Hypothalamus (tissue), 51 donors: Measurements from ENCODE around the gene GJD4.

Experiments used
- DNase-seq, 51 donors: peaks; one replicate each; lab custom pipeline; 2025; lab: John Stamatoyannopoulos, UW

Gene GJD4

DNA sequence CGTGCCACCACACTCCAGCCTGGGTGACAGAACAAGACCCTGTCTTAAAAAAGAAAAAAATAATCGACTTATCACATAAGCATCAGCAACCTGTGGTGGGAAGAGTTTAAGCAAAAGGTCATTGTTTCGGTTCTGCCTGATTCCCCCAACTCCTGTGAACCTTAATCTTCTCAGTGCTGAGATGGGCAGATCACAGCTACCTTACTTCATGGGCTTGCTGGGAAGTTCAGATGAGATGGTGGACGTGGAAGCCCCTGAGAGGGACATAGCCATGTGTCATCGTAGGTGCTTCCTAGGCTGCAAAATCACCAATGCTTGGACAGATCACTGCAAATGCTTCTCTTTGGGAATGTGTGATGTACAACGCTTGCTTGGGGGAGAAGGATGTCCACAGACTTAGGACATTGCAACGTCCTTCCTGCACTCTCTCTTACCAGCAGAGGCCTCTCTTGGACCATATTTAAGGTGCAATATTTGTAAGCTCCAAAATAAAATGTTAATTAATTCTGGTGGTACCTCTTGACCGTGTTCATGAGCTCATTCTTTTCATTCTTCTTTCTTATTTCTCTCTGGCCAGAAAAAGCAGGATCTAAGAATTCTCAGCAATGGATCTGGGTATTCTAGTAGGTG is 8.6 kb downstream of the GJD4 start:
- DNase-seq: no peak

DNA sequence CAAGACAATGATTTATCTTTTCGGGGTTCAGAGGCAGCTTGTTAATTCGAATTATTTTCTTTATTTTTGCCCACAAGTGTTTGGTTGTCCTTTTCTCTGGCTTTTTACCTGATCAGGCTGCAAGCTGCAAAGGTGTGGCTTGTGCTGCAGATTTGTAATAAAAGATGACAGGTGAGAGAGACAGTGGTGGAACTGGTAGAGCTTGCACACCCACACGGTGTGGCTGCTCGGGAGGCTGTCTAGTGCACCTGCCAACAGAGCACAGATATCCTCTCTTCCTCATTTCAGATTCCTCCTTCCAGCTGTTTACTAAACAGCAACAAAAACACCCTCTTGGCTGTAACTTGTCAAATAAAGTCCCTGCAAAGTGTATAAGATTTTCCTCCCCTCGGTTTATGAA is 9.2 kb downstream of the GJD4 start:
- DNase-seq: no peak

DNA sequence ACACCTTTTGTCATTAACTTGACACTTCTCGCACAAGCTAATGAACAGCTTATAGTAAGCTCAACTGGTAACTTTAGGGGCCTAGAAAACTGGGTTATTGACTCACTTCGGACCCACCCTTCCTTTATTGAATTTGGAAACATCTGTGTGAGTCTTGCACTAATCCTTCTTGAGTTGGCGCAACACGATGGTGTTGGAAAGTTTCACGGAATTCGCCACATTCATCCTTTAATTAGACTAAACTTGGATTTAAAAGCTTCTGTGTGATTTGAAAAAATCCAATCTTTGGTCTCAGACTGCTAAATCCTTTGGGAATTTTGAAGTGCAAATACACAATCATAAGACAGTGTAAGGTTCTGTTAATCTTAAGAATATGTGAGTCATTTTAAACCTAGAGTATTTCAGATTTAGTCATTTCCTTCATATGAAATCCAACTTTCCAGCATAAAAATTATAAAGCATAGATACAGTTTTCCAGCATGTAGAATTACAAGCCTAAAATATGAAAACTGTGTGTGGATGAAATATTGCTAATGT is 21.9 kb downstream of the GJD4 start:
- DNase-seq: no peak

DNA sequence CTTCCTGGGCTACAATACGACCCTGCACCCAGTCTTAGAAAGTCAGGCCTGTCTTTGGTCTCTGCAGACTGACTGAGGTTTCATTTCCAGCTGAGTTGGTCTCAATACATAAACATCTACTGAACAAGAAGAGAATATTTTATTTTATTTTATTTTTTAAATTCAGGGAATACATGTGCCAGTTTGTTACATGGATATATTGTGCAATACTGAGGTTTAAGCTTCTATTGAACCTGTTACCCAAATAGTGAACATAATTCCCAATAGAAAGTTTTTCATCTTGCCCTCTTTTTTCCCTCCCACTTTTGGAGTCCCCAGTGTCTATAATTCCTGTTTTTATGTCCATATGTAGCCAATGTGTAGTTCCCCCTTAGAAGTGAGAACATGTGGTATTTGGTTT is 26.3 kb downstream of the GJD4 start:
- no peak for DNase-seq

DNA sequence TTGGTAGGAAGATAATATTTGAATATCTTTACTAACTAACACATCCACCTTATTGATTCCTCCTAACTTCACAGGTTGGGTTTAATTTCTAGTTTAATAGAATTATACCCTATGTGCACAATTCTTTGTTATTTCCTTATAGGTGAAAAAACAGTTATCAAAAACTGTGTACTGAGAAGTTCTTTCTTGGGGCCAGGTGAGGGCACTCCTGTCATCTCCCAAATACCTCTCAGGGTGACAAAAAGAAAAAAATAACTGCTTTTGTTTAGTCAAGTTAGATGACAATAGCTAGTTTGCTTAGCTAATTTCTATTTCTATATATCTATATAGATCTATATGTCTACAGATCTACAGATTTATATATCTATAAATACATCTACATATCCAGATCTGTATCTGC is 26.9 kb downstream of the GJD4 start:
- no peak for DNase-seq

DNA sequence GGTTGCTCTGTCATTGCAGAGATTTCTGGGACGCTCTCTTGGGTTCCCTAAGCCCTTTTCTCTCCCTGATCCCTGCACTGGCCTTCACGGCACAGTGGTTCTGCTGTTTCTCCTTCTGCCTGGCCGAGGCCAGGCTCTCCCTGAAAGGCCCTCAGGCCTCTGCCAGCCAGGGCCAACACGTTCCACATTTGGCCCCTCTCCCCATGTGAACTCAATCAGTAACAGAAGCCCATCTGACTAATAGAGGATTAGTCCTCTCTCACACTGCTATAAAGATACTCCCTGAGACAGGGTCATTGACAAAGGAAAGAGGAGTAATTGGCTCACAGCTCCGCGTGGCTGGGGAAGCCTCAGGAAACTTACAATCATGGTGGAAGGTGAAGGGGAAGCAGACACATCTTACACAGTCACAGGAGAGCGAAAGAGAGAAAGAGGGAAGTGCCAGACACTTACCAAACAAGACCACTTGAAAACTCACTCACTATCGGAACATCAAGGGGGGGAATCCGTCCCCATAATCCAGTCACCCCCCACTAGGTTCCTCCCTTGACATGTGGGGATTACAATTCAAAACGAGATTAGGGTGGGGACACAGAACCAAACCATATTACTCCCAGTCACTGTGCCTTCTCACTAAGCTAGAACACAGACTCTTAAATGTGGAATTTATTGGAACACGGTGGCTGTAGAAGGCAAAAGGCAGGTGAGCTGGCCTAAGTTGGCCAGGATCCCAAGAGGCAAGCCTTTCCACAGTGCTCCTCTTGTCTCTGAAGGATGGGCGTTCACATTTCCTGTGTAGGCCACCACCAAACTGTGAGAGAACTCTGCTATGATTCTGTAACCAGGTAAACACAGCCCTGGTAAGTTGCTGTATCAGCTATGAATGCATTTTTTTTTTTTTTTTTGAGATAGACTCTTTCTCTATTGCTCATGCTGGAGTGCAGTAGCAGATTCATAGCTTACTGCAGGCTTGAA is 28.2 kb downstream of the GJD4 start:
- DNase-seq: no peak

DNA sequence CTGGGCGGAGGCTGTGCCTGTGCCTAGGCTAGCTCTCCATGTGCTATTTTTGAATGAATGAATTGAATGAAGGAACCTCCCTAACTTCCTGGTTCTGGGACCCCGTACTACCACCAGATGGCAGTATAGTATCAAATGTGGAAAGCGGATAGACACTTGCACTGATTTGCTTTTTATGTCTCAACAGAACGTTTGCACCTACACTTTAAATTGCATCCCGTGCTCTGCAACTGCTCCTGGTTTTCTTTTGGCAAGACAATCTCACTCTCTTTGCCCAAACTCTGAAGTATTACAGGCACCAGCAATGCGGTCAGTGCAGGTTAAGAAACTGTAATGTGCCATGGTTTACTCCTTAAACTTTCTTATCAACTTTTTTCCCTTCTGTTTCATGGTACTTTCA is 30.4 kb downstream of the GJD4 start:
- DNase-seq: peak in 22 of 51 donors; percentile 2 to 78 (median 22)

DNA sequence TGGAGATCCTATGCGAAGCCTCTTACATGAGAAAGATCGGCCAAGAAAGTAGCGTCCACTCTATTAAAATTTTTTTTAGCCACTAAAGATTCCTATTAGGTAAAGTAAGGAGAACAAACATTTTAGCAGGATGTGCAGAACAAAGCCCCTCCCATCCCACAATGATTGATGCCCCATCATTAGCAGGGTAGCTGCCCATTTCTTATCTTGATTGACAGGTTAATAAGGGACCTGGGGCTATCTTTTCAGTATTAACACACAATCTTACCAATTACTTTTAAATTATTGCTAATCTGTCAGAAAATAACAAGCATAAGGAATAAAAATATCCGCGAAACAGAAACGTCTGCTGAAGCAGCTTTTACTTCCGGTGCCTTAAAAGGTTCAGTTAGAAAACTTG is 31.8 kb downstream of the GJD4 start:
- no peak for DNase-seq

DNA sequence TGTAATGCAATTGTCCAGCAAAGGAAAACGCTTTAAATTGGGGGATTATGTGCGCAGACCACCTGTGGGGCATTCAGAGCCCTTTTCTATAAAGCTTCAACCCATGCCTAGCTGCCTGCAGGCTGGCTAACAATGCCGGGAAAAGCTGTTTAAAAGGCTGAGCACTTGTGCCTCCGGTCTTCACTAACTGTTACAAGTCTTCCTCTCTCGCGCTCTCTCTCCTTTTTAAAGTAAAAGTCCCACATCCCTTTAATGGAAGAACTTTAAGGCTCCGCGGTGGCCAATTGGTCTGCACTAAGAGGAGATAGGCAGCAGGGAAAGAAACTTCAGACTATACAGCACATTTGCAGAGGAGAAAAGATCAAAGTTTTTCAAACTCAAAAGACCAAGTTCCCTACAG is 32.3 kb downstream of the GJD4 start:
- DNase-seq: no peak

DNA sequence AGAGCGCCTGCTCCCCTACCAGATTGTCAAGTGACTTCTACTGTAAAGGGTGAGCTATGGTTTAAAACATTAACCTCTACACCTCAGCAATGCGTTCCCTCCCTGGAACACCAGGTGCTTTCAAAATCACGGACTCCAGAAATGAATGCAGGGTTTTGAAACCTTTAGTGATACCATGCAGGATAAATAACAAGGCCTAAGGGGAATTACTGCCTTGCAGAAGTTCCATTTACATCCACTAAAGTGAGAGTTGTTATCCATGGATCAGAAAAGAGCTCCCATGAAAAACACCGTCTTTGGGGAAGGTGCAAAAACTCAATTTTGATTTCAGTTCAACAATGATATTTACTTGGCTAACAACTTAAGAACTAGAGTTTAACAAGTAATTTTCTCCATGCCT is 33.0 kb downstream of the GJD4 start:
- no peak for DNase-seq

DNA sequence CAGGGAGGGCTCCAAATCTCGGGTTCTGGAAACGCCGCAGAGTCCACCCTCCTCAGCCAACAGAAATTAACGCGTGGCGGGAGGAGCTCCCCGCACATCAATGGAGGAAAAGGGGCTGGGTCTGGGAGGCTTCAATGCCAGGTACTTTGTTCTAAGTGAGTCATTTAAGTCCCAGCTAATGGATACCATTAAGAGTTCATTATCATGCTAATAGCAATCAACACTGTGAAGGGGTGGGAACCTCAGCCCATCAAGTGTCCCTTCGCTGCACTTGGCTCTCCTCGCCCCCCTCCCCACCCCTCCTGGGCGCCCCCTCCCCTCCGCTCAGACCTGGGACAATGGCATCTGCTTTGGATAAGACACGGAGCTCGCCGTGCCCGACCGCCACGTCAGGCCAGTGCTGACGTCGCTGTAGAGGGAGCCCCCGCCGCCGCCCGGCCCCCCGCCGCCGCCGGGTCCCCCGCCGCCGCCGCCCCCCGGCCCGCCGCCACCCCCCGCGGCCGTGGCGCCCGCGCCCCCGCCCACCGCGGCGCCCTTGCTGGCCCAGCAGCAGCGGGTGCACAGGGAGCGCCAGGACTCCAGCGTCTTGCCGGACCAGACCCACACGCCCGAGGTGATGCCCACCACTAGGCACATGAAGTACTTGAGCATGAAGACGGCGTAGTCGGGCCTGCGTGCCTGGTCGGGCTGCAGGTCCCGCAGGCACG is 34.0 kb downstream of the GJD4 start:
- peak in 1 of 51 donors; percentile 2 for DNase-seq

DNA sequence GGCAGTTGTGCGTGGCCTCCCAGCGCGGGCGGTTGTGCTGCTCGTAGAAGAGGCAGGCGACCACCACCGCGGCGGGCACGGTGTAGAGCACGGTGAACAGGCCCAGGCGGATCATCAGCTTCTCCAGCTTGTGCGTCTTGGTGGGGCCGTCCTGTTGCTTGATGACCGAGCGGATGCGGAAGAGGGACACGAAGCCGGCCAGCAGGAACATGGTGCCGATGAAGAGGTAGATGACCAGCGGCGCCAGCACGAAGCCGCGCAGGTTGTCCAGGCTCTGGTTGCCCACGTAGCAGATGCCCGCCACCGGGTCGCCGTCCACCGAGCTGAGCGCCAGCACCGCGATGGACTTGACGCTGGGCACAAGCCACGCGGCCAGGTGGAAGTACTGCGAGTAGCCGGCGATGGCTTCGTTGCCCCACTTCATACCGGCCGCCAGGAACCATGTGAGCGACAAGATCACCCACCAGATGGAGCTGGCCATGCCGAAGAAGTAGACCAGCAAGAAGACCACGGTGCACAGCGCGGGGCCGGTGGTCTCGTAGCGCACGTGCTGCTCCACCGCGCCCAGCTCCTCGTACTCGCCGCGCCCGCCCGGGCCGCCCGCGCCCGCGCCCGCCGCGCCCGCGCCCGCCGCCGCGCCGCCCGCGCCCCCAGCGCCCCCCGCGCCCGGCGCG is 34.7 kb downstream of the GJD4 start:
- DNase-seq: peak in 9 of 51 donors; percentile 3 to 26 (median 12)

DNA sequence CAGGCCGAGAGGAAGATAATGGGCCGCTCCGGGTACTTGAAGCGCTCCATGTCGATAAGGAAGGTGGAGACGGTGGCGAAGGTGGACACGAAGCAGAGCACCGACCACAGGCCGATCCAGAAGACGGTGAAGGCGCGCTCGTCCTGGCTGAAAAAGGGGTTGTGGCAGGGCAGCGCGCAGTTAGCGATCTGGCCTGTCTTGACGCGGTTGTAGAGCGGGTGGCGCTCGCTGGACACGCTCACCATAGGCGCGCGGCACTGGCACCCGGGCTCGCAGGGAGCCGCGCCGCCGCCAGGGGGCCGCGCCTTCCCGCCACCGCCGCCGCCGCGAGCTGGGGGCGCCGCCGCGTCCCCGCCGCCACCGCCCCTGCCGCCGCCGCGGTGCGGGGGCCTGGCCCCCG is 35.3 kb downstream of the GJD4 start:
- DNase-seq: peak in 39 of 51 donors; percentile 3 to 75 (median 32)

DNA sequence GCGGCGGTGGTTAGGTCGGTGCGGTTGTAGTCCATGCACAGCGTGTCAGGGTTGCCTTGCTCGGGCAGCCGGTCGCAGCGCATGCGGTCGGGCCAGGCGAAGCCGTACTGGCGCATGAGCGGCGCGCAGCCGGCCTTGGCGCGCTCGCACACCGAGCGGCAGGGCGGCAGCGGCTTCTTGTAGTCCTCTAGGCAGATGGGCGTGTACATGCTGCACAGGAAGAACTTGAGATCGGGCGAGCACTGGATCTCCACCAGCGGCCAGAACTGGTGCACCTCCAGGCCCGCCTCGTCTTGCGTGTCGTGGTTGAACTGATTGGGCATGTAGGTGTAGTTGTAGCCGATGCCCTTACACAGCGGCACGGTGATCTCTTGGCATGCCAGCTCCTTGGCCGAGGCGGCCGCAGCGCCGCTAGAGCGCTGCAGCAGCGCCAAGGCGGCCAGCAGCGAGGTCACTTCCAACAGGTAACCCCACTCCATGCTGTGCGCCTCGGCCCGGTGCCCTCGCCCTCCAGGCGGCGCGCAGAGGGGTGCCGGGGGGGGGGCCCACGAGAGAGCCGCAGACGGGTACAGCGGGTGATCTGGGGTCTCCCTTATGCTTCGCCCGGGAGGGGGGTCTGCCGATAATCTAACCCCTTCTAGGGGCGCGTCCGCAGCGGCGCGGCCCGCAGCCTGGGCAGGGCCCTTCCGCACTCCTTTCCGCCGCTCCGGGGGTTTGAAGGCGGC is 36.0 kb downstream of the GJD4 start:
- DNase-seq: peak in 28 of 51 donors; percentile 8 to 68 (median 27)

DNA sequence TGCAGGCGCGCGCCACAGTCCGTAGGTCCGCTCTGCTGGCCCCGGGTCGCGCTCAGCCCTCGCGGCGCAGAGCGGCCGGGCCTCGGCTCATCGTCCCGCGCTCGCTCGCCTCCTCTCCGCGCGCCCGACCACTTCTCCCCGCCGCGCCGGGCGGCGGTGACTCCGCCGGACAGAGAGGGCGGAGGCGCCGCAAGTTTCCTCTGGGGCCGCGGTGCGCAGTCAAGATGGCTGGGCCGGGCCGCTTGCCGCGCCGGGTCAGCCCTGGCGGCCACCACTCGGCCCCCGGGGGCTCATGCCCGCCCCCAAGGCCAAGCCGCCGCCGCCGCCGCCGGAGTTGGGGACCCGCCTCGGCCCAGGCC is 36.5 kb downstream of the GJD4 start:
- DNase-seq: peak in 2 of 51 donors; percentile 38 to 42

DNA sequence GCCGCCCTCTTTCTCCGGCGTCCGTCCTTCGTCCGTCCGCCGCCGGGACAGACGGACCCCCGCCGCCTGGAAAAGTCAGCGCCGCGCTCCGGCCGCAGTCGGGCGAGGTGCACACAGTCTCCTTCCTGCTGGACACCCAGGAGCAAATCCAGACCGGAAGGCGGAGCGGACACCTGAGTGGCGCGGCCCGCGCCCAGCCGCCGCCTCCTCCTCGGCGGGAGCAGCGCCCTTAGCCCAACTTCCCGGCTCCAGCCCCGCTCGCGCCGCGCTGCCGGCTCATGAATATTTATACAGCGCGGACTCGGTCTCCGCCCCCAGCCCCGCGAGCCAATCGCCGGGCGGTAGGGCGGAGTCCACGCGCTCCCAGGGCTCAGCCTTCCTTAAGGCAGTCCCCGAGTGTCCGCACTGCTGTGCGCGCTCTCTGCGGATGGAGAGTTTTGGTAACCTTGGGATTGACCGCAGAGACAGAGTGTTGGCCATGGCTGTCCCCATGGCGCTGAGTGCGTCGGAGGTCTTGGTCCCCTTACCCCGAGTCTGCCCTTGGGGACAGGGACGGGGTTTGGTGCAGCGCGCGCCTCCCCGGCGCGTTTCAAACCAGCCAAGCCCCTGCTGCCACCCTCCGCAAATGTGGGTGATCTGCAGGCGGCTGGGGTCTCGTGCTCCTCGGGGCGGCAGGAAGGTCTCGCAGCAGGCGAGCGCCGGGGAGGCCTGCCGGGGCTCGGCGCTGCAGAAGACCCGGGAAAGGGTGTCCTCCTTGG is 37.1 kb downstream of the GJD4 start, which contains the start of gene FZD8:
TSS of gene FZD8 (minus strand) at position 262 of the 758 bp plus-strand sequence. CDS start 867 bp downstream, outside the sequence.
- peak; percentile 12 to 92 (median 80) for DNase-seq

DNA sequence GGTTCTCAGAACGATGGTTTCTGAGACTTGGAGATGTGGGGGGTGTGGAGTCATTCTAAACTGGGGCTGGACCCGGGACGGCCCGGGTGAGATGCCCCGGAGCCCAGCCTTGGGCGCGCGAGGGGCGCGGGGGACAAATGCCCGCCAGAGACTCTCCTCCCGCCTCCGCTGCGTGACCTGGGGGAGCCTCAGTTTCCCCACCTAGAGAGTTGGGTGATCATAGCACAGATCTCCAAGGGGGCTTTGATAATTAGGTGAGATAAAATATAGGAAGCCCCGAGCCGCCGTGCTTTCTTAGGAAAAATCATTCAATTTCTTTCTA is 37.6 kb downstream of the GJD4 start:
- DNase-seq: peak in 3 of 51 donors; percentile 10 to 36 (median 31)

DNA sequence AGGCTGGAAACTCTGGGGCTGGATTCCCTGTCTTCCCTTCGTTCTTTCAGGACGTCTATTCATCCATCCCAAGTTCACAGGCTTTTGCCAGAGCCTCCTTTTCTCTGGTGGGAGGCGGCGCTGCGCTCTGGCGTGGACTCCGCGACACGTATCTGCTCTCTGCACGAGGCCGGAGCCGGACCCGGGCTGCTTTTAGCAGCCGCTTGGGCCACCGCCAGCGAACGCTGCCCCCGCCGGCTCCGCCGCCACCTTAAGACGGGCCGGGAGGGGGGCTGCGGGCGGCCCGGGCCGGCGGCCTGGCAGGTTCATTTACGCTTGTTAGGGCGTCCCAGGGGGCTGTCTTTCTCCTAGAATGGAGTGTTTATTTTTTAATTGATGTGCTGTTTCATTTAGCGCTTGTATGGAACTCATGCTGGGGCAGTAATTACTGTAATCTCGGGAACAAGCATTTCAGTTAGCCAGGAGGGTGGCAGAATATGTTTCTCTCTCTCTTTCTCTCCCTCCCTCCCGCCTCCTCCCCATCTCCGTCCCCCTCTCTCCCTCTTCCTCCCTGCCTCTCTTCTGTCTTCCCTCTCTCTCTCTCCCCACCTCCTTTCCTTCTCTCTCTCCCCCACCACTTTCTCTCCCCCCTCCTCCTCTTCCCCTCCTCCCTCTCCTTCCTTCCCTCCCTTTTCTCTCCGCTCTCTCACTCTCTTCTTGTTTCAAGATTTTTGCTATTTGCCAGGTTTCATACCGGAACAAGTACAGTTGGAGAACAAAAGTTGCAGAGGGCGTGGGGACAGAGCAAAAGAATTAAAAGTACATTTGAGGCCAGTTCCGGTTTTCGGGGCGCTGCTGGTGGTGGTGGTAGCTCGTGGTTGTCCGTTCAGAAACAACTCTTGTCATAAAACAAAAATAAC is 38.3 kb downstream of the GJD4 start:
- peak in 42 of 51 donors; percentile 10 to 75 (median 52) for DNase-seq
